ENCODE data around the gene DMPK. TPM values are rescaled to one million over a fixed set of nuclear protein-coding genes. Genes with fewer than 3 reads are reported as not detected.

The DMPK gene
- total RNA-seq, 2 experiments from 2014 or later, result 14.9 to 34.7 TPM

DNA sequence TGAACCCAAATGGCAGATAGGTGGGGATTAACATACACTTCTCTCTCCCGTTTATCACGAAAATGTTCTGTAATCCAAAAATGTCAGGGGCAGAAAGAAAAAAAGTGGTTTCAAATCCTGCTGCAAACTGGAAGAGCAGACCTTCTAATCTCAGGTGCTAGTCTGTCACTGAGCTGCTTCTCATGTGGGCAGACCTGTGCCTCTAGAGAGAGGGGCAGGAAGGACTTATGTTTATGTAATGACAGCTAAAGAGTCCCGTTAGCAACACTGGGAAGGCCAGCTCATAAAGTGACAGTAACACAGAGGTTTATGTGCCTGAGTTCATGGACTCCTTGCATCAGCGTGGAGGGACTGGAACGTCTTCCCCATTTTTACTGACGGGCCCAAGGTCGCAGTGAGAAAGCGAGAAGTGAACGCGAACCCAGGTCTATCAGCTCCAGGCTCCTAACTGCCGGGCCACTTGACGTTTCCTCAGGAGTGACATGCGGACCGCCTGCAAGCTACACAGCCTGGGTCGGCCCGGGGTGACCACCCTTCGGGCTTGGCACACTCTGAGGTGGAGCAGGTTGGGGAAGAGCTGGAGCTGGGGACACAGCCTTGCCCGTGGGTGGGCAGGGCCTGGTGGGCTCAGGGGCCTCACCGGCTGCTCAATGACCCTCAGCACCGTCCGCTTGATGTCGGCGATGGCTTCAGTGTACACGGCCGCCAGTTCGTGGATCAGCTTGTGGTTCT is 42.4 kb upstream of the DMPK start:
- intact Hi-C loops (cut with micrococcal nuclease; ENCODE audit: unreplicated experiment), result no loop called here
- Histone ChIP-seq H3K36me3 (ENCODE audit: insufficient read depth, low read length) (peaks cover 91% of the 10 kb centered on the region), H3K79me2 (ENCODE audit: insufficient read depth, low read depth, low read length) (no peaks in the 10 kb centered on the region), H3K9me2 (ENCODE audit: insufficient read depth, low read length) (no peaks in the 10 kb centered on the region), H3K27ac (ENCODE audit: low read depth, low read length, poor library complexity, severe bottlenecking) (no peak overlapping the region), H2AFZ (ENCODE audit: low read length) (no peak overlapping the region), H3K4me2 (ENCODE audit: low read length) (no peak overlapping the region), H3K9me3 (ENCODE audit: low read length) (no peaks in the 10 kb centered on the region), H3K4me1 (ENCODE audit: insufficient read depth, low read length, poor library complexity, severe bottlenecking) (no peaks in the 10 kb centered on the region), H4K20me1 (ENCODE audit: insufficient read depth, low read length) (no peaks in the 10 kb centered on the region), H3K4me3 (ENCODE audit: low read depth, low read length, poor library complexity, severe bottlenecking) (no peak overlapping the region)
- BruUV-seq (replicated peaks), result no TSS peak
- CTCF ChIA-PET (ENCODE audit: unreplicated experiment), result no interaction called here
- DNase-seq (ENCODE audit: low spot score), result no peak
- POLR2A ChIA-PET, result no interaction called here
- TF ChIP-seq, protein P1, sequence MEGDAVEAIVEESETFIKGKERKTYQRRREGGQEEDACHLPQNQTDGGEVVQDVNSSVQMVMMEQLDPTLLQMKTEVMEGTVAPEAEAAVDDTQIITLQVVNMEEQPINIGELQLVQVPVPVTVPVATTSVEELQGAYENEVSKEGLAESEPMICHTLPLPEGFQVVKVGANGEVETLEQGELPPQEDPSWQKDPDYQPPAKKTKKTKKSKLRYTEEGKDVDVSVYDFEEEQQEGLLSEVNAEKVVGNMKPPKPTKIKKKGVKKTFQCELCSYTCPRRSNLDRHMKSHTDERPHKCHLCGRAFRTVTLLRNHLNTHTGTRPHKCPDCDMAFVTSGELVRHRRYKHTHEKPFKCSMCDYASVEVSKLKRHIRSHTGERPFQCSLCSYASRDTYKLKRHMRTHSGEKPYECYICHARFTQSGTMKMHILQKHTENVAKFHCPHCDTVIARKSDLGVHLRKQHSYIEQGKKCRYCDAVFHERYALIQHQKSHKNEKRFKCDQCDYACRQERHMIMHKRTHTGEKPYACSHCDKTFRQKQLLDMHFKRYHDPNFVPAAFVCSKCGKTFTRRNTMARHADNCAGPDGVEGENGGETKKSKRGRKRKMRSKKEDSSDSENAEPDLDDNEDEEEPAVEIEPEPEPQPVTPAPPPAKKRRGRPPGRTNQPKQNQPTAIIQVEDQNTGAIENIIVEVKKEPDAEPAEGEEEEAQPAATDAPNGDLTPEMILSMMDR (conservative IDR thresholded peaks at IDR 0.05; ENCODE audit: low read length), result no peak
- TF ChIP-seq EZH2phosphoT487 (IDR thresholded peaks at IDR 0.05; ENCODE audit: borderline replicate concordance, low read depth, low read length), result no peak

DNA sequence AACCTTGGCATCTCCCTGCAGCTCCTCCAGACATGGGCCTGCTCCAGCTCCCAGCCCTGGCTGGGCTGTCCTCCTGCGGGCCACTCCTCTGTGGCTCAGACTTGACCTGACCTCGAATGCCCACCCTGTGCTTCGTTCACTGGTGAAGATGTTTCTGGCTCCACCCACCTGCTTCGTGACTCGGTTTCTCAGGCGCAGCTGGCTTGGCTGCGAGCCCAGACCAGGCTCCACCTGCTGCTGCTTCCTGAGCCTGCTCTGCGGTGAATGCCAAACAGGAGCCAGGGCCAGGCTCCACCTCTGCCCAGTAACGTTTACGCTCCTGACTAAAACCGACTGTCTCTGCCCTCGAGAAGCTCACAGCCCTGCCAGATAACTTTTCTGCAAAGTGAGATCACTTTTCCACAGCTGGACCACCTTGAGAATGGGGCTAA is 41.8 kb upstream of the DMPK start:
- Histone ChIP-seq H3K9me3 (ENCODE audit: low read length) (no peaks in the 10 kb centered on the region), H3K27ac (ENCODE audit: low read depth, low read length, poor library complexity, severe bottlenecking) (no peak overlapping the region), H3K36me3 (ENCODE audit: insufficient read depth, low read length) (peaks cover 91% of the 10 kb centered on the region), H3K4me1 (ENCODE audit: insufficient read depth, low read length, poor library complexity, severe bottlenecking) (no peaks in the 10 kb centered on the region), H2AFZ (ENCODE audit: low read length) (no peak overlapping the region), H3K4me3 (ENCODE audit: low read depth, low read length, poor library complexity, severe bottlenecking) (no peak overlapping the region), H3K4me2 (ENCODE audit: low read length) (no peak overlapping the region), H3K9me2 (ENCODE audit: insufficient read depth, low read length) (no peaks in the 10 kb centered on the region), H4K20me1 (ENCODE audit: insufficient read depth, low read length) (no peaks in the 10 kb centered on the region), H3K79me2 (ENCODE audit: insufficient read depth, low read depth, low read length) (no peaks in the 10 kb centered on the region)
- ChIA-PET CTCF (ENCODE audit: unreplicated experiment) (no interaction called here), POLR2A (interaction anchor here (0.6 kb wide), 1 partner anchor 13 kb away, joined by 10 read pairs; no protein-coding TSS in a partner anchor)
- BruUV-seq (replicated peaks), result no TSS peak
- DNase-seq (ENCODE audit: low spot score), result no peak
- TF ChIP-seq EZH2phosphoT487 (IDR thresholded peaks at IDR 0.05; ENCODE audit: borderline replicate concordance, low read depth, low read length), result no peak
- TF ChIP-seq, protein P1 (conservative IDR thresholded peaks at IDR 0.05; ENCODE audit: low read length), result no peak
- intact Hi-C loops (cut with micrococcal nuclease; ENCODE audit: unreplicated experiment), result no loop called here

DNA sequence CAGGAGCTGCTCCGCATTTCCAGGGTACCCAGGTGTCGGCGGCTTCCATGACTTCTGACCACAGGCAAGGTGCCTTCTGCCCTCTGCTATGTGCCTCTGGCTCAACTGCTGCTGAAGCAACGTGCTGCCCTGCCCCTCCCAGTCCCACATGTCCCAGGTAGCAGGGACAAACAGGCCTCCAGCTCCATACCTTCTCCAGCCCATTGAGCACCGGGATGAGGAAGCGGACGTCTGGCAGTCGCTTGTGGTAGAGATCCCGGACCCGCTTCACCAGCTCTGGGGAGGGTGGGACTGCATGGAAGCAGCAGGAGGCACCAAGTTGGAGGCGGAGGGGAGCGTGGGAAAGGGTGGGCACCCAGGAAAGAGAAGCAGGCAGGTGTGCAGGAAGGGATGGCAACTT is 40.9 kb upstream of the DMPK start:
- intact Hi-C loops (cut with micrococcal nuclease; ENCODE audit: unreplicated experiment), result no loop called here
- peaks cover 82% of the 10 kb centered on the region for H3K36me3 ChIP-seq (ENCODE audit: insufficient read depth, low read length)
- H4K20me1 ChIP-seq (ENCODE audit: insufficient read depth, low read length), result no peaks in the 10 kb centered on the region
- H3K27ac ChIP-seq (ENCODE audit: low read depth, low read length, poor library complexity, severe bottlenecking), result no peak overlapping the region
- no peaks in the 10 kb centered on the region for H3K9me3 ChIP-seq (ENCODE audit: low read length)
- H3K4me2 ChIP-seq (ENCODE audit: low read length), result no peak overlapping the region
- ChIA-PET POLR2A (no interaction called here), CTCF (ENCODE audit: unreplicated experiment) (no interaction called here)
- BruUV-seq (replicated peaks), result no TSS peak
- H2AFZ ChIP-seq (ENCODE audit: low read length), result no peak overlapping the region
- TF ChIP-seq, protein P1 (conservative IDR thresholded peaks at IDR 0.05; ENCODE audit: low read length), result no peak
- TF ChIP-seq EZH2phosphoT487 (IDR thresholded peaks at IDR 0.05; ENCODE audit: borderline replicate concordance, low read depth, low read length), result no peak
- H3K4me3 ChIP-seq (ENCODE audit: low read depth, low read length, poor library complexity, severe bottlenecking), result no peak overlapping the region
- no peaks in the 10 kb centered on the region for H3K79me2 ChIP-seq (ENCODE audit: insufficient read depth, low read depth, low read length)
- DNase-seq (ENCODE audit: low spot score), result no peak
- H3K9me2 ChIP-seq (ENCODE audit: insufficient read depth, low read length), result no peaks in the 10 kb centered on the region
- no peaks in the 10 kb centered on the region for H3K4me1 ChIP-seq (ENCODE audit: insufficient read depth, low read length, poor library complexity, severe bottlenecking)
